Colonic mucosa (tissue), 4 donors: ENCODE results near the gene ZSCAN21. TPM values are rescaled to one million over a fixed set of nuclear protein-coding genes. Genes with fewer than 3 reads are reported as not detected.

Source experiments
- DNase-seq: peaks from one replicate; pipeline ENCODE4 v3.0.0-alpha.2; 2020
- H3K27ac ChIP-seq: fragments of 200-600 bp; one replicate; pipeline ENCODE4 v1.8.0; 2021
- H3K27me3 ChIP-seq: fragments of 200-600 bp; one replicate; pipeline ENCODE4 v1.8.0; 2021
- H3K36me3 ChIP-seq: fragments of 200-600 bp; one replicate; pipeline ENCODE4 v1.8.0; 2021
- H3K4me1 ChIP-seq: fragments of 200-600 bp; one replicate; pipeline ENCODE4 v1.8.0; 2021; ENCODE audit warnings: mild to moderate bottlenecking
- H3K4me3 ChIP-seq: fragments of 200-600 bp; one replicate; pipeline ENCODE4 v1.8.0; 2021
- H3K9ac ChIP-seq, 2 donors: one replicate each; pipeline ENCODE4 v1.7.0; 2013; ENCODE audit warnings: control low read depth in 2 of 2, low read depth in 2 of 2, low read length in 2 of 2
- H3K9me3 ChIP-seq: fragments of 200-600 bp; one replicate; pipeline ENCODE4 v1.8.0; 2021
- CTCF ChIP-seq: fragments of 200-600 bp; IDR thresholded peaks from one replicate; pipeline ENCODE4 v1.8.0; 2022; ENCODE audit warnings: antibody characterized with exemption, mild to moderate bottlenecking
- intact Hi-C: fragments of 100-400 bp; cut with DNase I; formaldehyde crosslinking; loops from one replicate; pipeline ENCODE4 v1.14.1; 2022
- total RNA-seq, 2 donors: library from RNA; stranded (reverse); fragmentation: NEBNext Ultra II Directional in 1 of 2; extraction: Animal tissue kit (Norgen Biotek cat#: 25700) in 1 of 2; gene quantifications; one replicate each; pipeline ENCODE4 v1.2.1, GENCODE V29; 2021
- donor health status: healthy.
- donor health status: DM: no; HTN: no; CAD: no.
- donor health status: DM: no; HTN: no; CAD: no.

Gene ZSCAN21
- total RNA-seq, 2 donors from 2014 or later: 6.2 to 7.7 TPM

- Histone ChIP-seq H3K4me3 (no peak overlapping the region), H3K27ac (no peak overlapping the region), H3K36me3 (no peaks in the 10 kb centered on the region), H3K27me3 (no peaks in the 10 kb centered on the region), H3K4me1 (no peaks in the 10 kb centered on the region), H3K9me3 (no peaks in the 10 kb centered on the region), H3K9ac (no peak overlapping the region)
- no peak for DNase-seq
- TF ChIP-seq CTCF: no peak
- intact Hi-C loops: no loop called here
Measured at GRCh38 chr7:100059251-100059739, 9.7 kb downstream of the ZSCAN21 start.

- intact Hi-C loops: no loop called here
- H3K4me1 ChIP-seq: no peaks in the 10 kb centered on the region
- TF ChIP-seq CTCF: no peak
- H3K9me3 ChIP-seq: no peaks in the 10 kb centered on the region
- H3K9ac ChIP-seq: no peak overlapping the region
- H3K27me3 ChIP-seq: no peaks in the 10 kb centered on the region
- H3K4me3 ChIP-seq: no peak overlapping the region
- H3K36me3 ChIP-seq: no peaks in the 10 kb centered on the region
- no peak overlapping the region for H3K27ac ChIP-seq
- DNase-seq: no peak
Measured at GRCh38 chr7:100061518-100062193, 12.1 kb downstream of the ZSCAN21 start.

DNA sequence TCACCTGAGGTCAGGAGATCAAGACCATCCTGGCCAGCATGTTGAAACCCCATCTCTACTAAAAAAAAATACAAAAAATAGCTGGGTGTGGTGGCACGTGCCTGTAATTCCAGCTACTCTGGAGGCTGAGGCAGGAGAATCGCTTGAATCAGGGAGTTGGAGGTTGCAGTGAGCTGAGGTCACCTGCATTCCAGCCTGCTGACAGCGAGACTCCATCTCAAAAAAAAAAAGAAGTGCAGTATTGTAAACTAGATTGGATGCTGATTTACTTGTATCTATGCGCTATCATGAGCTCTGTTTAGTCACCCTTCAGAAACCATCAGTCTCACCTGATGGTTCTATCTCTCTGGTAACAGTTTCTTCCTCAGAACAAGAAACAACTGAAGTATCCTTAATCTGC is 13.8 kb downstream of the ZSCAN21 start:
- intact Hi-C loops: no loop called here
- no peaks in the 10 kb centered on the region for H3K9me3 ChIP-seq
- no peak overlapping the region for H3K27ac ChIP-seq
- no peak overlapping the region for H3K9ac ChIP-seq
- H3K36me3 ChIP-seq: no peaks in the 10 kb centered on the region
- H3K27me3 ChIP-seq: no peaks in the 10 kb centered on the region
- no peaks in the 10 kb centered on the region for H3K4me1 ChIP-seq
- DNase-seq: no peak
- no peak overlapping the region for H3K4me3 ChIP-seq
- TF ChIP-seq CTCF: no peak

GRCh38 chr7:100064162-100064561 is 14.6 kb downstream of the ZSCAN21 start:
- no peaks in the 10 kb centered on the region for H3K36me3 ChIP-seq
- intact Hi-C loops: no loop called here

DNA sequence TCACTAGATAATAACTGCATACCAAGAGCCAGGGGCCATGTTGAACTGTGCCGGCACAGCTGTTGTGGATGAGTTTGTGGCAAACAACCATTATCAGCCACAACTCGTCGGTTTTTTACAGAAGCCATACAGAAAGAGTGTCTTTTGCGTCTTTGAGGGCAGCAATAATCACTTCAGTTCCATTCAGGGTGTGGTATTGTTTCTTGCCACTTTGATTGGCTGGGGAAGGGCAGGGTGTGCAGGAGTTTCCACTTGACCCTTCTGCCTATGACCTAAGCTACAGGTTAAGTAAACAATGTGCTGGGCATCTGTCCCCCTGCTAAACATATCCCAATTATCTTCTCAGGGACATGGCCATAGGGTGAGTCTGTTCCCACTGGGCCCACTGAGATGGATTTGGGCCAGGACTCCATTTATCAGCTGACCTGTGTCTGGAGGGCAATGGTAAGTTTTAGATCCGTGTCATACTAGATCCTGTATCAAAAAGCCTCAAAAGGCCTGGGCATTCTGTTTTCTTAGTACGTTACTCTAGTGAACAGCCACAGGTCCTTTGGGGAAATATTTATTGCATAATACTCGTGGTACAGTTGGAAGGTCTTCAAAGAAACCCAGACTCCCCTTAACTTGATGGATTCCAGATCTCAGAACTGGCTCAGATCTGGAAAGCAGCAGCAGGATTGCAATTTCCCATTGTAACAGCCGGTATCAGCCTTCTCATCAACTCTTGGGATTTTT is 16.0 kb downstream of the ZSCAN21 start:
- DNase-seq: no peak
- Histone ChIP-seq H3K36me3 (no peaks in the 10 kb centered on the region), H3K27me3 (no peaks in the 10 kb centered on the region), H3K9ac (no peak overlapping the region), H3K9me3 (no peaks in the 10 kb centered on the region), H3K4me3 (no peak overlapping the region), H3K4me1 (no peaks in the 10 kb centered on the region), H3K27ac (no peak overlapping the region)
- no peak for TF ChIP-seq CTCF
- intact Hi-C loops: no loop called here

More at GRCh38 chr7:100064162-100064561, 14.6 kb downstream of the ZSCAN21 start:
- Histone ChIP-seq H3K4me3 (no peak overlapping the region), H3K27ac (no peak overlapping the region), H3K4me1 (no peaks in the 10 kb centered on the region), H3K9ac (no peak overlapping the region), H3K27me3 (no peaks in the 10 kb centered on the region), H3K9me3 (no peaks in the 10 kb centered on the region)
- no peak for TF ChIP-seq CTCF
- DNase-seq: no peak
